H1 (cell line): ENCODE measurements around the gene ZNG1A. TPM values are rescaled to one million over a fixed set of nuclear protein-coding genes. Genes with fewer than 3 reads are reported as not detected.

ENCODE experiments used
- CREB1 ChIP-seq: IDR thresholded peaks from 2 replicates; pipeline ENCODE4 v1.6.1; 2012; ENCODE audit warnings: inconsistent platforms
- EGR1 ChIP-seq: IDR thresholded peaks from 2 replicates; pipeline ENCODE4 v1.6.1; 2011; ENCODE audit warnings: low read depth, low read length, borderline replicate concordance
- NRF1 ChIP-seq: IDR thresholded peaks from 2 replicates; pipeline ENCODE4 v1.6.1; 2011; ENCODE audit warnings: mild to moderate bottlenecking, low read depth, low read length, improper control_type of control experiment
- POLR2AphosphoS5 ChIP-seq: IDR thresholded peaks from 2 replicates; pipeline ENCODE4 v1.6.1; 2011; ENCODE audit warnings: low read depth, low read length
- TCF12 ChIP-seq: IDR thresholded peaks from 2 replicates; pipeline ENCODE4 v1.6.1; 2011; ENCODE audit warnings: low read depth, mild to moderate bottlenecking, low read length
- polyA plus RNA-seq, 7 experiments: library from polyadenylated mRNA; depleted of rRNA in 3 of 7; stranded (reverse) in 5 of 7; unstranded in 2 of 7; fragments of >200 nt in 5 of 7; fragments of 200-250 nt in 2 of 7; gene quantifications; 1 replicate in 5 of 7; 2 replicates in 1 of 7; 4 replicates in 1 of 7; pipeline versions ENCODE4 v1.2.1 to v1.2.3, GENCODE V29; 2011 to 2013; ENCODE audit warnings: missing spikeins in 2 of 7, mixed read lengths in 2 of 7
- total RNA-seq: library from RNA; stranded (reverse); fragmentation: NEBNext Ultra II Directional; extraction: Animal tissue kit (Norgen Biotek cat#: 25700); gene quantifications from 2 replicates; pipeline ENCODE4 v1.2.1, GENCODE V29; 2021
- TF ChIP-seq, protein P1 (sequence below): fragments of 300-600 bp; sonication (generic); IDR thresholded peaks from 2 replicates; pipeline ENCODE4 v1.7.1; 2012; ENCODE audit warnings: low read length, moderate library complexity, mild to moderate bottlenecking, inconsistent platforms; ENCODE audit not compliant: insufficient replicate concordance

Gene ZNG1A
- total and polyA plus RNA-seq, 2 of the 8 experiments (the other 6 are each of a cell fraction or from before 2014, with no cell fraction given) = 18.2 to 46.5 TPM

DNA sequence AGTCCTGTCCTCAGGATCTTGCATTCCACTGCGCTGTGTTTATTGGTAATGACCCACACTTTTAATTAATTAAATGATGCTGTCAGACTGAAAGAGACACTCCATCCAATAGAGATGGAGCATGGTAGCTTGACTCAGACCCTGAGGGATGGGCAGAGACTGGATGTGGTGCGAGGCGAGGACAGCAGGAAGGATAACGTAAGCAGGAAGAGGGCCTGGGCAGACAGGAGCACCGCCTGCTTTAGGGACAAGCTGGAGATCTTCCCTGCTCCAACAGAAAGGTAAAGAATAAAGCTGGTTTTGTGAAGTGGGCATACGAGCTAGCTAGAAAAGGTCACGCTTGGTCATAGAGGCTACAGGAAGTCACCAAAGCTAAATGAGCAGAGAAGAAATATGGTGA is 32.2 kb upstream of the ZNG1A start (continued):
- TF ChIP-seq, protein P1, sequence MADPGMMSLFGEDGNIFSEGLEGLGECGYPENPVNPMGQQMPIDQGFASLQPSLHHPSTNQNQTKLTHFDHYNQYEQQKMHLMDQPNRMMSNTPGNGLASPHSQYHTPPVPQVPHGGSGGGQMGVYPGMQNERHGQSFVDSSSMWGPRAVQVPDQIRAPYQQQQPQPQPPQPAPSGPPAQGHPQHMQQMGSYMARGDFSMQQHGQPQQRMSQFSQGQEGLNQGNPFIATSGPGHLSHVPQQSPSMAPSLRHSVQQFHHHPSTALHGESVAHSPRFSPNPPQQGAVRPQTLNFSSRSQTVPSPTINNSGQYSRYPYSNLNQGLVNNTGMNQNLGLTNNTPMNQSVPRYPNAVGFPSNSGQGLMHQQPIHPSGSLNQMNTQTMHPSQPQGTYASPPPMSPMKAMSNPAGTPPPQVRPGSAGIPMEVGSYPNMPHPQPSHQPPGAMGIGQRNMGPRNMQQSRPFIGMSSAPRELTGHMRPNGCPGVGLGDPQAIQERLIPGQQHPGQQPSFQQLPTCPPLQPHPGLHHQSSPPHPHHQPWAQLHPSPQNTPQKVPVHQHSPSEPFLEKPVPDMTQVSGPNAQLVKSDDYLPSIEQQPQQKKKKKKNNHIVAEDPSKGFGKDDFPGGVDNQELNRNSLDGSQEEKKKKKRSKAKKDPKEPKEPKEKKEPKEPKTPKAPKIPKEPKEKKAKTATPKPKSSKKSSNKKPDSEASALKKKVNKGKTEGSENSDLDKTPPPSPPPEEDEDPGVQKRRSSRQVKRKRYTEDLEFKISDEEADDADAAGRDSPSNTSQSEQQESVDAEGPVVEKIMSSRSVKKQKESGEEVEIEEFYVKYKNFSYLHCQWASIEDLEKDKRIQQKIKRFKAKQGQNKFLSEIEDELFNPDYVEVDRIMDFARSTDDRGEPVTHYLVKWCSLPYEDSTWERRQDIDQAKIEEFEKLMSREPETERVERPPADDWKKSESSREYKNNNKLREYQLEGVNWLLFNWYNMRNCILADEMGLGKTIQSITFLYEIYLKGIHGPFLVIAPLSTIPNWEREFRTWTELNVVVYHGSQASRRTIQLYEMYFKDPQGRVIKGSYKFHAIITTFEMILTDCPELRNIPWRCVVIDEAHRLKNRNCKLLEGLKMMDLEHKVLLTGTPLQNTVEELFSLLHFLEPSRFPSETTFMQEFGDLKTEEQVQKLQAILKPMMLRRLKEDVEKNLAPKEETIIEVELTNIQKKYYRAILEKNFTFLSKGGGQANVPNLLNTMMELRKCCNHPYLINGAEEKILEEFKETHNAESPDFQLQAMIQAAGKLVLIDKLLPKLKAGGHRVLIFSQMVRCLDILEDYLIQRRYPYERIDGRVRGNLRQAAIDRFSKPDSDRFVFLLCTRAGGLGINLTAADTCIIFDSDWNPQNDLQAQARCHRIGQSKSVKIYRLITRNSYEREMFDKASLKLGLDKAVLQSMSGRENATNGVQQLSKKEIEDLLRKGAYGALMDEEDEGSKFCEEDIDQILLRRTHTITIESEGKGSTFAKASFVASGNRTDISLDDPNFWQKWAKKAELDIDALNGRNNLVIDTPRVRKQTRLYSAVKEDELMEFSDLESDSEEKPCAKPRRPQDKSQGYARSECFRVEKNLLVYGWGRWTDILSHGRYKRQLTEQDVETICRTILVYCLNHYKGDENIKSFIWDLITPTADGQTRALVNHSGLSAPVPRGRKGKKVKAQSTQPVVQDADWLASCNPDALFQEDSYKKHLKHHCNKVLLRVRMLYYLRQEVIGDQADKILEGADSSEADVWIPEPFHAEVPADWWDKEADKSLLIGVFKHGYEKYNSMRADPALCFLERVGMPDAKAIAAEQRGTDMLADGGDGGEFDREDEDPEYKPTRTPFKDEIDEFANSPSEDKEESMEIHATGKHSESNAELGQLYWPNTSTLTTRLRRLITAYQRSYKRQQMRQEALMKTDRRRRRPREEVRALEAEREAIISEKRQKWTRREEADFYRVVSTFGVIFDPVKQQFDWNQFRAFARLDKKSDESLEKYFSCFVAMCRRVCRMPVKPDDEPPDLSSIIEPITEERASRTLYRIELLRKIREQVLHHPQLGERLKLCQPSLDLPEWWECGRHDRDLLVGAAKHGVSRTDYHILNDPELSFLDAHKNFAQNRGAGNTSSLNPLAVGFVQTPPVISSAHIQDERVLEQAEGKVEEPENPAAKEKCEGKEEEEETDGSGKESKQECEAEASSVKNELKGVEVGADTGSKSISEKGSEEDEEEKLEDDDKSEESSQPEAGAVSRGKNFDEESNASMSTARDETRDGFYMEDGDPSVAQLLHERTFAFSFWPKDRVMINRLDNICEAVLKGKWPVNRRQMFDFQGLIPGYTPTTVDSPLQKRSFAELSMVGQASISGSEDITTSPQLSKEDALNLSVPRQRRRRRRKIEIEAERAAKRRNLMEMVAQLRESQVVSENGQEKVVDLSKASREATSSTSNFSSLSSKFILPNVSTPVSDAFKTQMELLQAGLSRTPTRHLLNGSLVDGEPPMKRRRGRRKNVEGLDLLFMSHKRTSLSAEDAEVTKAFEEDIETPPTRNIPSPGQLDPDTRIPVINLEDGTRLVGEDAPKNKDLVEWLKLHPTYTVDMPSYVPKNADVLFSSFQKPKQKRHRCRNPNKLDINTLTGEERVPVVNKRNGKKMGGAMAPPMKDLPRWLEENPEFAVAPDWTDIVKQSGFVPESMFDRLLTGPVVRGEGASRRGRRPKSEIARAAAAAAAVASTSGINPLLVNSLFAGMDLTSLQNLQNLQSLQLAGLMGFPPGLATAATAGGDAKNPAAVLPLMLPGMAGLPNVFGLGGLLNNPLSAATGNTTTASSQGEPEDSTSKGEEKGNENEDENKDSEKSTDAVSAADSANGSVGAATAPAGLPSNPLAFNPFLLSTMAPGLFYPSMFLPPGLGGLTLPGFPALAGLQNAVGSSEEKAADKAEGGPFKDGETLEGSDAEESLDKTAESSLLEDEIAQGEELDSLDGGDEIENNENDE = no peak
- TF ChIP-seq CREB1 (no peak), NRF1 (no peak), TCF12 (no peak), EGR1 (no peak), POLR2AphosphoS5 (no peak)
